Lung (tissue), 12 donors: Measurements from ENCODE around the gene TCHH. TPM values are rescaled to one million over a fixed set of nuclear protein-coding genes. Genes with fewer than 3 reads are reported as not detected.

ENCODE experiments used
- ATAC-seq: fragments of 200-7000 bp; cut with Tn5 transposase; one replicate; pipeline ENCODE4 v1.9.1; 2020; ENCODE audit warnings: moderate number of reproducible peaks; ENCODE audit not compliant: insufficient read depth, low FRiP score
- DNase-seq, 3 donors: peaks; one replicate each; pipeline ENCODE4 v3.0.0-alpha.2; 2013 to 2017
- H3K27ac ChIP-seq, 2 donors: one replicate each; pipeline ENCODE4 v1.5.1; 2013; ENCODE audit warnings: mild to moderate bottlenecking in 2 of 2, moderate library complexity in 2 of 2, control low read depth in 1 of 2, inconsistent platforms in 1 of 2, low read depth in 1 of 2, low read length in 1 of 2
- H3K27me3 ChIP-seq, 3 donors: one replicate each; pipeline ENCODE4 v1.5.1; 2013; ENCODE audit warnings: low read length in 2 of 3; ENCODE audit not compliant: control insufficient read depth in 3 of 3, insufficient read depth in 3 of 3
- H3K36me3 ChIP-seq, 4 donors: one replicate each; pipeline ENCODE4 v1.5.1; 2013; ENCODE audit warnings: low read length in 4 of 4, mild to moderate bottlenecking in 1 of 4, moderate library complexity in 1 of 4; ENCODE audit not compliant: control insufficient read depth in 4 of 4, insufficient read depth in 4 of 4
- H3K4me1 ChIP-seq, 5 donors: one replicate each; pipeline ENCODE4 v1.5.1; 2013; ENCODE audit warnings: low read length in 5 of 5, mild to moderate bottlenecking in 2 of 5, moderate library complexity in 1 of 5; ENCODE audit not compliant: control insufficient read depth in 5 of 5, insufficient read depth in 5 of 5
- H3K4me3 ChIP-seq: one replicate; pipeline ENCODE4 v1.5.1; 2013; ENCODE audit warnings: mild to moderate bottlenecking, control low read depth, moderate library complexity
- H3K9ac ChIP-seq, 2 donors: one replicate each; pipeline ENCODE4 v1.5.1; 2013; ENCODE audit warnings: low read length in 2 of 2, control low read depth in 1 of 2; ENCODE audit not compliant: insufficient read depth in 1 of 2
- H3K9me3 ChIP-seq, 4 donors: one replicate each; pipeline ENCODE4 v1.5.1; 2013; ENCODE audit warnings: low read length in 3 of 4, mild to moderate bottlenecking in 1 of 4, moderate library complexity in 1 of 4; ENCODE audit not compliant: control insufficient read depth in 4 of 4, insufficient read depth in 3 of 4
- CTCF ChIP-seq: IDR thresholded peaks from 2 replicates; pipeline ENCODE4 v1.5.1; 2012; ENCODE audit warnings: mild to moderate bottlenecking; ENCODE audit errors: control extremely low read depth, extremely low read depth
- WGBS, 2 donors: extraction: QIAGEN DNeasy Blood & Tissue Kit; methylation state at CpG; one replicate each; pipeline ENCODE4 v1.1.7; 2013; 5-methylcytosine and 5-hydroxymethylcytosine counted together
- polyA plus RNA-seq, 2 donors: library from polyadenylated mRNA; stranded (reverse); fragments of 200-250 nt; gene quantifications; one replicate each; pipeline ENCODE4 v1.2.1, GENCODE V29; 2013
- total RNA-seq, 2 donors: library from RNA; depleted of rRNA in 1 of 2; stranded (reverse); fragments of >200 nt in 1 of 2; gene quantifications; one replicate each; pipeline ENCODE4 v1.2.1, GENCODE V29; 2014 to 2021
- donor health status: control.
- donor health status: control.
- donor health status: Bipolar disorder and iron deficiency.
- donor health status: healthy.
- donor health status: DM: yes; HTN: yes; CAD: no.

Gene TCHH
- total and polyA plus RNA-seq, 4 donors: 0.03 to 0.15 (median 0.04) TPM

- Histone ChIP-seq H3K9me3 (peaks cover 0 to 27% (median 3%) of the 10 kb centered on the region in 4 donors), H3K27me3 (peaks cover 4 to 89% (median 69%) of the 10 kb centered on the region in 3 donors), H3K4me3 (no peak overlapping the region), H3K4me1 (peaks cover 0 to 38% (median 7%) of the 10 kb centered on the region in 5 donors), H3K36me3 (no peaks in the 10 kb centered on the region), H3K9ac (no peak overlapping the region), H3K27ac (no peak overlapping the region)
- DNase-seq (no peak), ATAC-seq (no peak)
- no peak for TF ChIP-seq CTCF
- WGBS, 2 donors: 24 to 26% methylated on average over 13 of the region's 13 CpGs
These were observed 2.3 kb downstream of the TCHH start for GRCh38 chr1:152112885-152113432.

GRCh38 chr1:152112101-152112884 lies 3.0 kb downstream of the TCHH start:
- peaks cover 0 to 34% (median 3%) of the 10 kb centered on the region in 4 donors for H3K9me3 ChIP-seq
- H3K36me3 ChIP-seq: no peaks in the 10 kb centered on the region
- TF ChIP-seq CTCF: no peak
- WGBS, 2 donors: 1 to 3% methylated on average over 53 of the region's 53 CpGs
- no peak overlapping the region for H3K9ac ChIP-seq
- peaks cover 0 to 43% (median 7%) of the 10 kb centered on the region in 5 donors for H3K4me1 ChIP-seq
- H3K27me3 ChIP-seq: peaks cover 4 to 93% (median 76%) of the 10 kb centered on the region in 3 donors
- ATAC-seq (no peak), DNase-seq (peak; percentile 15 to 27 (median 24))
- no peak overlapping the region for H3K4me3 ChIP-seq
- no peak overlapping the region for H3K27ac ChIP-seq

GRCh38 chr1:152111515-152111968 lies 3.7 kb downstream of the TCHH start:
- H3K9me3 ChIP-seq: peaks cover 0 to 36% (median 3%) of the 10 kb centered on the region in 4 donors
- 1 to 2% methylated on average over 44 of the region's 44 CpGs for WGBS, 2 donors
- peaks cover 4 to 92% (median 78%) of the 10 kb centered on the region in 3 donors for H3K27me3 ChIP-seq
- H3K9ac ChIP-seq: no peak overlapping the region
- no peak overlapping the region for H3K4me3 ChIP-seq
- DNase-seq (peak; percentile 34 to 58 (median 52)), ATAC-seq (no peak)
- no peak for TF ChIP-seq CTCF
- no peaks in the 10 kb centered on the region for H3K36me3 ChIP-seq
- no peak overlapping the region for H3K27ac ChIP-seq
- H3K4me1 ChIP-seq: peaks cover 0 to 43% (median 7%) of the 10 kb centered on the region in 5 donors
